Astrocyte of the hippocampus (primary cell): Measurements from ENCODE around the gene TRIM37.
"Not testable (repeated sequence)": the region's sequence is repeated elsewhere in the genome, so short reads cannot be mapped to it uniquely, and the experiment has no call there.

Experiments
- DNase-seq: peaks from one replicate; pipeline ENCODE4 v3.0.0; 2011; ENCODE audit warnings: low read depth, low spot score

TRIM37 gene

DNA sequence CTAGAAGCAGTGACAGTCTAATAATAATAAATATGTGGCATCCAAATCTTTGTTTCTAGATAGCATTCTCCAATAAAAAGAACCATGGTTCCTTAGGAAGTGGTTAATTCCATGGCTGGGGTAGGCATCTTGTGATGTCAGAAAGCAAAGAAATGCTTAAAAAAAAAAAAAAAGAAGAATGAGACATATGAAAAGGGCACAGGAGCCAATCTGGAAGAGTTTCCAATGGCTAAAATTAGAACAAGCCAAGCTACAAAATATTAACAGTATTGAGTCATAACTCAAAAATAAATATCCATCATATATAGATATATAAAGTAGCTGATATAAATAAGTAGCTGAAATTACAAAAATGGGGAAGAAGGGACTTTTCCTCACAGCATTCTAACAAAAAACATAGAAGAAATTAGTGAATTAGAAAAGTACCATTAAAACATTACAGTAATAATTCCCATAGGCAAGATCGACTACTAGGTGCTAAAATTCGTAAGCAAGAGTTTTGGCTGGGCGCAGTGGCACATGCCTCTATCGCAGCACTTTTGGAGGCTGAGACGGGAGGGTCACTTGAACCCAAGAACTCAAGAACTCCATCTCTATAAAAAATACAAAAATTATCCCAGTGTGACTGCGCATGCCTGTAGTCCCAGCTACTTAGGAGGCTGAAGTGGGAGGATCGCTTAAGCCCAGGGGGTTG is 111.3 kb downstream of the TRIM37 start:
- DNase-seq: no peak

DNA sequence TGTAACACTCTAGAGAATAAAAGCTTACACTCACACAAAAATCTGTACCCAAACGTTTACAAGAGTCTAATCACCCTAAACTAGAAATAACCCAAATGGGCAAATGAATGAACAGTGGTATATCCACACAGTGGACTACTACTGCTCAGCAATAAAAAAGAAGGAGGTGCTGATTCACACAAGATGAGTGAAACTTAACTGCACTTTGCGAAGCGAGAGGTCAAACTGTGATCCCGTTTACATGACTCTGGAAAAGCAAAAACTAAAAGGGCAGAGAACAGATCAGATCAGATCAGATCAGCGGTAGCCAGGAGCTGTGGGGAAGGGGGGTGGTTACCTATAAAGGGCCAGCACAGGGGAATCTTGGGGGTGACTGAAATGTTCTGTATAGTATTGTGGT is 113.4 kb downstream of the TRIM37 start:
- DNase-seq: peak; percentile 12

DNA sequence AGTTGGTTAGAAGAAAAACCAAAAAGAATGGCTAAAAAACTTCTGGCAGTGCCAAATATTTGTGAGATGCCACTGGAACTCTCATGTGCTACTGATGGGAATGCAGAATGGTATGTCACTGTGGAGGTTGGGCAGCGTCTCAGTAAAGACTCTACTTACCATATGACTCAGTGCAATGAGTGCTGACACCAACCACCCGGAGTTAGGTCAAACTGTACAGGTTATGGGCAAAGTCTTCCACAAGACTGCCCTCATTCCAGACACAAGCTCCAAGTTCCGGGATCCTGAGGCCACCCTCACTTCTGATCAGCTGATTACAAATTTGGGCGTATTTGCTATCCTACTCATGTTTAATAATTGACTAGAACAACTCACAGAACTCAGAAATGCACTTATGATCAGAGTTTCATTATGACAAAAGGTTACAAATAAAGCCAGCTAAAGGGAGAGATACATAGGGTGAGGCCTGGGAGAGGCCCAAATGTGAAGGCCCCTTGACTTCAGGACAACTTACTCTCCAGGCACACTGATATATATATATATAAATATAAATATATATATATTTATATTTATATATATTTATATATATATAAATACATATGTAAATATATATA is 114.9 kb downstream of the TRIM37 start:
- peak; percentile 86 for DNase-seq

DNA sequence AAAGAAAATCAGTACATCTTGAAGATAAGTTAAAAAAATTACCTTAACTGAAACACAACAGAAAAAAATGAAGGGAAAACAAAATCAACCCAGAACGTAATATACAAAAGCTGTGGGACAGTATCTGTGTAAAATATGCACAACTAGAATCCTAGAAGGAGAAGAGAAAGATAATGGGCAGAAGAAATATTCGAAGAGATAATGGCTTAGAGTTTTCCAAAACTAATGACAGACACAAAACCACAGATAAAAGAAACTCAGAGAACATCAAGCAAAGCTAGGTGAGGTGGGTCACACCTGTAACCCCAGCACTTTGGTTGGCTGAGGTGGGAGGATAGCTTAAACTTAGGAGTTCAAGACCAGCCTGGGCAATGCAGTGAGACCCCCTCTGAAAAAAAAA is 117.1 kb downstream of the TRIM37 start:
- DNase-seq: no peak

DNA sequence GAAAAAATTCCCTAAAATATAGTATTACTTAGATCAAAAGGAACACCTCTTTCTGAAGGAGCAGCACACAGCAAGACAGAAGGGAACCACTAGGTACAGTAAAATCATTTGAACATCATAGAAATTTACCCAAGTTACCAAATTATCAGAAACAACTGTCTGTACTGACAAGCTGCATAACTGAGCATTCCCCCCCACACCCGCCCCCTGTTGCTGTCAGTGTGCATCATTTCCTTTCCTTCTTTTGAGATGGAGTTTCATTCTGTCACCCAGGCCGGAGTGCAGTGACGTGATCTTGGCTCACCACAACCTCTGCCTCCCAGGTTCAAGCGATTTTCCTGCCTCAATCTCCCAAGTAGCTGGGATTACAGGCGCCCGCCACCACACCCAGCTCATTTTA is 120.7 kb downstream of the TRIM37 start:
- DNase-seq: no peak

DNA sequence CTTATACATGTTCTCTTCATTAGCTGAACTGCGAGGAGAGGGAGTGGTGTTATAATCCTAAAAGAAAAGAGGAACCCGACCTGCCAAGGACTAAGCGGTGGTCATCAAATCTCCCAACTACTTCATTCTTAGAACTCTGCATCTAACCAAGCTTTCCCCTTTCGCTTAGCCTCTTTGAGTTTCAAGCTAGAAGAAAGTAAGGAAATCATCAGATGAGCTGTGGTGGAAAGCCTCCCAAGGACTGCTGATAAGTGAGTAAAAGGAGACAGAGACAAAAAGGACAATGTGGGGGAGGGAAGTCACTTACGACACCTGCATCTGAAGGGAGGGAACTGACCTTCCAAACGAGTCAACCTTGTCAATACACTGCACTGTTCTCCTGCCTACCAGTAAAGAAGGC is 121.3 kb downstream of the TRIM37 start:
- DNase-seq: no peak

DNA sequence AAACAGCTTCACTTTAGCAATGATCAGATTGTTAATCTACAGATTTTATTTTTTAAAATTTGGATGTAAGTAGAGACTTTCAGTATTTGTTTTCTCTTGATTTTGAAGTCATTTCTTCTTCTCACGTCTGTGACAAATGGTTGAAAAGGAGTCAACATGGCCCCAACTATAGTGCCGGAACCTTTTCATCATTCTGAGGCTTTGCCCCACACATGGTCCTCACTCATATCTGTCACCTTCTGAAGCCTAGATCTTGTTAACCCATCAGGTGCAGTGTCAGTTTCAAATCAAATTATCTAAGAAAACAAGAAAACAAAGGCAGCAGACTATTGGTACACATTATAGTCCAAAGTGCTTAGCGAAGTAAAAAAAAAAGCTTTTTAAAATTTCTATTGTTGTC is 124.1 kb downstream of the TRIM37 start:
- no peak for DNase-seq

DNA sequence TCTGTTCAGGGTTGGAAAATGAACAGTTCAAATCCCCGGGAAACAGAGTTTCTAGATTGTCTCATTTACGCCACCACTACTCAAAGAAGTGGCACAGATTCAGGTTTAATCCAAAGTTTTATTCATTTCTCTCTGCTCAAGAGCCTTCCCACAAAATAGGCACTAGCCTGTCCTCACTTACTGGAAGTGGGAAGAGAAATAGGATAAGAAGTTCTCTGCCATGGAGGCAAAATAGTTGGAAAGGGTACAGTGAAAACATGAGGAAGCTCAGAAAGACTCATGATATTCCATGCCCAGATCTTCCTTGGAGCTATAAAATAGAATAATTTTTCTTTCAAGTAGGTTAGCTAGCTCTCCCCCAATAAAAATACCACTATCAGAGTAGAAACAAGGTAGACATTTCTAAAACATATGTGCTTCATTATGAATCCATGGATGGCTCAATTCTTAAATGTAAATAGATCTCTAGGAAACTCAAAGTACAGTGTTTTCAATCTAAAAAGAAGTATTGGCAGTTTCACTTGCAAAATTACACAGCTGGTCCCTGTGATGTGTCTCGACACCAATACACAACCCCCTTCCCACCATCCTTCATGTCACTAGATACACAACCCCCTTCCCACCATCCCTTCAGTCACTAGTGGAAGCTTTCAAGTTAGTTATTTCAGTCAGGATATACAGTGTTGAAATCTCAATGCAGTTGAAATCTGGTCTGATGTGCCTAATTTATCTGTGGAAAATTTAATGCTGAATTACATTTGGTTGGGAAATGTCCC is 125.8 kb downstream of the TRIM37 start:
- DNase-seq: no peak

DNA sequence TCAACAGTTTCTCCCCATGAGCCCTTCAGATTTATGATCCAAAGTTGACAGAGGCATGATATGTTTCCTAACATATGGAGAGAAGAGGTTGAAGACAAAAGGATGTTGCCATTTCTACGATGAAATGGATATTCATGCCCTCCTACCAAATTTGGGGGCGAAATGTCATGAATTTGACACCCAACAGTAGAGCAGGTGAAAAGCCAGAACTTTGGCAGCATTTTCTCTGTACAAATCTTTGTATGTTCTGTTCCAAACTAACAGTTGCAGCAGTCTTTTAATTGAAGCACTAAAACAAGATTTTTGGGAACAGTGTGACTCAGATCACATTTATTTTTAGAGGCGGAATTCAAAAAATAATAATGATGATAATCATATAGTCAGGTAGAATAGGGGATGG is 130.1 kb downstream of the TRIM37 start:
- no peak for DNase-seq

DNA sequence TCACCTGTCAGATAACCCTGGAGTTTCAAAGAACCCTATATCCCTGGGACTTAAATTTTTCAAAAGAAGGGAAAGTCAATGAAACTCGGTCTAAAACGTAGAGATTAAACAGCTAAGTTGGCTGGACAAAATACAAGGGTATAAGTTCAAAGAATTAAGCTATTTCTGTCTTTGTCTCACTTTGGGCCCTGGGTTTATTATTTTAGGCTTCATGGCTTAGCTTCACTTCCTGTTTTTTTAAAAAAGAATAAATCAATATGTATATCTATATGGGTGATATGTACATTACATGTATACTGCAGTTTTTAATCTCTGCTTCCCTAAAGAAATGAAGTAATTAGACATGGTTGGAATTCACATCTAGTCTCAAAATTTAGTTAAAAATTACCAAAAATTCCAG is 132.3 kb downstream of the TRIM37 start:
- no peak for DNase-seq

DNA sequence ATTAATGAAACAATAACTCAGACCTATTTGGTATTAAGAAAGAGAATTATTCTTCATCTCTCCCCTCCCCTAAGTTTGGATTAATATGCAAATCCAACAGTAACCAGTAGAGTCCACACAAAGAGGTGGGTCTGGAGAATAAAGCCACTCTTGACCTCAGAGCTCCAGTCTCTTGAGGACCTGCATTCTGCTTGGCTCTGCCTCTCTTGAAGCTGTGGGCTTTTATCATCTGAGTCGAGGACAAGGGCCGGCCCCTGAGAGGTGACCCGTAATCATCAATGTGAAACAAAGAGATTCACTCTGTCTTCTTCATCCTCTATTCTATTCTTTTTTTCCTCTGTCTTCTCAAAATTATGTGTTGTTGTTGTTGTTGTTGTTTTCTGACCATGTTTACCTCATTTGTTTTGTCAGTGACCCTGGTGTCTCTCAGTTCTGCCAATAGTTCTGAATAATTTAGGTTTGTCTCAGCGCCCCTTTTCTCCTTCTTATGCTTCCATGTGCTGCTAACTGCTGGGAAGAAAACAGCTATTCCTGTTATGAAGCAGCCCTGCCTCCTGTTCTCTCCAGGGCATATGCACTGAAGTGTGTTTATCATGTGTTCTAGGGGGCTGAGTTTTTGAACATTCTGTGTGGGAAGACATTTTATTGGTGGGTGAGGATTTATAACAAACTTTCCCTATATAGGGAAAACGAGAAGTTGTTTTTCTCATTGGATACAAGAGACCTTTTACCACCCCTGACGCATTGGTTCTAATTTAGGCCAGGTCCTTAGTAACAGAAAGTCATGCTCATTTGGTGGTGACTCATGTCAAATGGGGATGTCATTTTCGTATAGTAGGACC is 135.8 kb downstream of the TRIM37 start:
- peak; percentile 20 for DNase-seq

DNA sequence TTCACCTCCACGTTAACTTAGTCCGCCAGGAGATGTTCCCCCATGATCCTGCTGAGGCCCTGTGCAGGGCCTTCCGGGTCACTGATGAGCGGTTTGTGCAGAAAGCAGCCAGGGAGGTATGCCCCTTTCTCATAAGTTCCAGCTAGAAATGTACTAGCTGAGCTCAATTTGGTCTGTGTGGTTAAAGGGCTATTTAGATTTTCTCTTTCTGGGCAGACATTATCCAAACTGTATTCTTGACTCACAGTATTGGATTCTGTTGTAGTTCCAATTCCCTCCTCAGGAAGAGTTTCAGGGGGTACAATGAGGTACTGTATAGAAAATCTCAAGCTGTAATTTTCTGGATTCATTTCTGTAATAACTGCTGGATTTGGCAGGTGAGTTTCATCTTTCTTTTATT is 137.1 kb downstream of the TRIM37 start:
- DNase-seq: peak; percentile 43

DNA sequence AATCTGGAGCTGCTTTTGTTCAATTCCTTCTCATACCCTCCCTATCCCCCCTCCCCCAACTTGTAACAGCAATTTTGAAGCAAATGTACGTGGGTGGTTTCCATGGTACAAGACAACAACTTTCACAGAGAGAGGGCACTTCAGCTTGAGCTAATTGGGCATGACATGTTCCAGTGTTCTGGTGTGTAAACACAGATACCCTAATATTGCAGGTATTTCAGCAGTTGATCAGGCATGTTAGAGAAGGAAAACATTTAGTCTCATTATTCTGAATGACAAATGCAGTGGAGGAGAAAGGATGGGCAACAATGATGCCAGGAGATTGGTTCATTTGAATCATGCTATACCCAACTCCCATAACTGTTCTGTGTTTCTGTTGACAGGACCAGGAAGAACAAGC is 137.5 kb downstream of the TRIM37 start:
- DNase-seq: peak; percentile 34

DNA sequence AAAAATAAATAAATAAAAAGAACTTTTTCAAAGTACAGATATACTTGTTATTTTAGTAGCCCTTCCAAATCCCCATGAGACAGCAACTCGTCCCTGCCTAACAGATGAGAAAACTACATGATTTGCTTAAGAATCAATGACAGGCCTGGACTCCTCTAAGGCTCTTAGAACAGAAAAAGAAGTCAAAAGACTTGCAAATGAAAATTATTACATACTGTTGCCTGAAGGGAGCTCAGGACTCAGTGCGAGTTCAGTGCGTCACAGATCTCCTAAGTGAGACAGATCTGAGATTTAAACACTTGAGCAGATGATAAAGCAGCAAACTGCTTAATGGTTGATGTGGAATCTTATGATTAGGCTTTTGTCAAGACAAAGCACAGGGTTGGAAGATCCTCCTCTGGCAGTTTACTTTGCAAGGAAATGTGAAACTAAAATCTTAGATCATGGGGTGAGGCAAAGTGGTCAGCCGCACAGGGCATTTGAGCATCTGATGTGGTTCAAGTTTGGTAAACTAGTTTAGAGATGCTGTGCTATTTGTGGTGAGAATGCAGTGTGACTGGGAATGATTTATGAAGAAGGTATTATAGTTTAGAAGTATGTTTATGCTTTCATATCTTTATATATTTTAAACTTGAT is 138.1 kb downstream of the TRIM37 start:
- DNase-seq: peak; percentile 41

DNA sequence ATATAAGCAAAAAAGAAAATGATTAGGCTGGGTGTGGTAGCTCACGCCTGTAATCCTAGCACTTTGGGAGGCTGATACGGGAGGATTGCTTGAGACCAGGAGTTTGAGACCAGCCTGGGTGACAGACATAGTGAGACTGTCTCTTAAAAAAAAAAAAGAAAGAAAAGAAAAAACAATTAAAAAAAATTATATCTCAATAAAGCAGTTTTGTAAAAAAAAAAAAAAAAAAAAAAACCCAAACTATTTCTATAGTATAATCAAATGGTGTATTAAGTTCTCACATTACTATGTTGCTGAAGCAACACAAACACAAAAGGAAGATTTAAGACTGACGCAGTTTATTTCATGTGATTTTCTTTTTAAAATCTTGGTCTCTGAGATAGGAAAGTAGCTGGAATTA is 140.5 kb downstream of the TRIM37 start:
- DNase-seq: no peak

DNA sequence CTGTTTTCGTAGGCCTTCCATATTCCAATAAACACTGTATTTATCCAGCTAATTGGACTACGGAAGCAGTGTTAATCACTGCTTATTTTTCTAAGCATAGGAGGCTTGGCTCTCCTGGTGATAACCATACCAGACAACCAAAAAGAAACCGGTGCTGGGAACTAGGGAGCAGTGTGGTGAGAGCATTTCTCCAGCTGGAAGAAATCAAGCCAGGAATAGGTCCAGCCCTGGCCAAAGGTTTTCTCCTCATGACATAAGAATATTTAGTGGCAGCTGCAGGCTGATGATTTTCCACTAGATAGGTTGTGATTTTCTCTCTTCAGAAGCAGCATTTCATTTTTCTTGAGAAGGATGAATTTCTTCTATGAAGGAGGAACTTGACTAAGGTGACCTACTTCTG is 141.5 kb downstream of the TRIM37 start:
- no peak for DNase-seq

DNA sequence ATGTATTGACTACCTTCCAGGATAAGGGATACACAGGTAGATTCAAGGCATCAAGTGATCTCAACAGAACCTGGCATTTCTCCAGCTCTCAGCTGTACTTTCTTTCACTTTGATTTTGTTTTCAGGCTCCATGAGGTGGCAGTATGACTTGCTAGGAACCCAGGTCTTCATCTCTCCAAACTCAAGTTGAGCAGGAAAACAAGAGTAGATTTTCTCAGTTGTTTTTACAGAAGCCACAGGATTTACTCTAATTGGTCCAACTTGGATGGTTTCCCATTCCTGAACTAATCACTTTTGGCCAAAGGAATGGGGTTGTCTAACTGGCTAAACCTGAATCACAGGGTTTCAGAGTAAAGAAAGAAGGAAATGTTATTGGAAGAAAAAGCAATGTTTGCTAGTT is 146.6 kb downstream of the TRIM37 start:
- DNase-seq: peak; percentile 91

DNA sequence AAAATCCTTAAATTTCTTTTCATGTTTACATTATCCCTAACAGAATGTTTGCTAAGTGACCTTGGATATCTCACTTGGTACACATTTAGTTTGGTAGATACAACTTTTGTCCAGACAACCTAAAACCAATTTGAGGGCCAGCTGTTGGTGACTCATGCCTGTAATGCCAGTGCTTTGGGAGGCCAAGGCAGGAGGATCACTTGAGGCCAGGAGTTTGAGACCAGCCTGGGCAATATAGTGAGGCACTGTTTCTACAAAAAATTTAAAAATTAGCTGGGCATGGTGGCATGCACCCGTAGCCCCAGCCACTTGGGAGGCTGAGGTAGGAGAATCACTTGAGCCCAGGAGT is 149.0 kb downstream of the TRIM37 start:
- DNase-seq: not testable (repeated sequence)

DNA sequence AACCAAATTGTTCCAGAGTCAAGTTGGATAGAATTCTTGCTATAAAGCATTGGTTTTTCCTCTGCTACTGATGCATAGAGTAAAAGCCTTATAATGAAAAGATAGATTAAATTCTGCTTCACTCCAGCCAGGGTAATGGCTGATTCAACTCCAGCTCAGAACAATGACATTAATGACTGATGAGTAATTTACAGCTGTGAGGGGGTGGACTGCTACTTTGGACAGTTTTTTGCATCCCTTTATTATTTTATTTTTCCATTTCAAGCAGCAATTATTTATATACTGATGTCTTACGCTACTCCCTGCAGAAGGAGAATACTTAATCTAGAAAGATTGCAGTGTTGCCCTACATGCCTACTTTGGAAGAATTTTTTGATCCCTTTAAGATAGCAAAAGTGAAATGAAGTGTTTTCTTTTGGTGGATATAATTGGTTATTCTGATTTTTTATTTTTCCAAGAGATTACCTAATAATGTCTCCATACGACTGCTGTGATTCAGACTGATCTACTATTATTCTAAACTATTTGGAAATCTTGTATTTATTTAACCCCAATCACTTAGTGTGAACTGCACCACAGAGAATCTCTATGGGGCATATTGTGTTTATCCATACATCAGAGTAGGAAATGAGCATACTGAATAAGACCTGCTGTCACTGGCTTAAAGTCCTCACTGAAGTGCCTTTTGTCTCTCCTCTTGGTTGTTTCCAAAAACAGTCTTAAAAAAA is 149.5 kb downstream of the TRIM37 start:
- DNase-seq: peak; percentile 32

DNA sequence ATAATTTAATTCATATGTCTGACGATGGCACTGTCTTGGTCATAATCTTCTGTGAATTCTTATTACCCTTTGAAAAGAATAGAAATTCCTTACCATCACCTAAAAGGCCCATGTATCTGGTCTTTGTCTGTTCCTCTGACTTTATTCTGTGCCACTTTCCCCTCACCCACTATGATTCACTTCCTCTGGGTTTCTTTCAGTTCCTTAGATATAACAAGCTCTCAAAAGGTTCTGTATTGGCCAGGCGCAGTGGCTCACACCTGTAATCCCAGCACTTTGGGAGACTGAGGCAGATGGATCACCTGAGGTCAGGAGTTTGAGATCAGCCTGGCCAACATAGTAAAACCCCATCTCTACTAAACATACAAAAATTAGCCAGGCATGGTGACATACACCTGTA is 152.3 kb downstream of the TRIM37 start:
- DNase-seq: not testable (repeated sequence)

DNA sequence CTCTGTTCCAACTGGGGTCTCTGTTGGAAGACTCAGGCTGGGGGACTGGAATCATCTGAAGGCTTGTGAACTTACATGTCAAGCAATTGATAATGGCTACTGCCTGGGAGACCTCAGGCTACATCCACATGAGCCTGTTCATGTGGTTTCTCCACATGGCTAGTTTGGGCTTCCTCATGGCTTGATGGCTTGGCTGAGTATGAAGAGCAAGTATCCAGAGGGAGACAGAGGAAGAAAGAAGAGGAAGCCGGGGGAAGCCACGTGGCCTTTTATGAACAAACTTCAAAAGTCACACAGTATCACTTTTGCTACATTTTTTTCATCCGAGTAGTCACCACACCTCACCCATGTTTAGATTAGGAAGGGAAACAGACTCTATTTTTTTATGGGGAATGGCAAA is 158.9 kb downstream of the TRIM37 start:
- DNase-seq: no peak
